Right ventricle myocardium superior (tissue), 1 donor: ENCODE results near the gene PRMT3. TPM values are rescaled to one million over a fixed set of nuclear protein-coding genes. Genes with fewer than 3 reads are reported as not detected.
"Not testable (repeated sequence)": the region's sequence is repeated elsewhere in the genome, so short reads cannot be mapped to it uniquely, and the experiment has no call there.

Experiments
- ATAC-seq: fragments of 200-7000 bp; cut with Tn5 transposase; one replicate; pipeline ENCODE4 v1.9.1; 2020; ENCODE audit warnings: mild to moderate bottlenecking; ENCODE audit not compliant: poor library complexity
- DNase-seq: peaks from one replicate; pipeline ENCODE4 v3.0.0-alpha.2; 2020
- intact Hi-C: fragments of 100-400 bp; cut with DNase I; formaldehyde crosslinking; loops from one replicate; pipeline ENCODE4 v1.11.2; 2022
- total RNA-seq: library from RNA; stranded (reverse); fragmentation: NEBNext Ultra II Directional; extraction: Animal tissue kit (Norgen Biotek cat#: 25700); gene quantifications from one replicate; pipeline ENCODE4 v1.2.1, GENCODE V29; 2021
- donor health status: DM: no; HTN: yes; CAD: no; lungs with severe emphysema.

Gene PRMT3
- total RNA-seq, 1 donor from 2014 or later: 13.3 TPM

DNA sequence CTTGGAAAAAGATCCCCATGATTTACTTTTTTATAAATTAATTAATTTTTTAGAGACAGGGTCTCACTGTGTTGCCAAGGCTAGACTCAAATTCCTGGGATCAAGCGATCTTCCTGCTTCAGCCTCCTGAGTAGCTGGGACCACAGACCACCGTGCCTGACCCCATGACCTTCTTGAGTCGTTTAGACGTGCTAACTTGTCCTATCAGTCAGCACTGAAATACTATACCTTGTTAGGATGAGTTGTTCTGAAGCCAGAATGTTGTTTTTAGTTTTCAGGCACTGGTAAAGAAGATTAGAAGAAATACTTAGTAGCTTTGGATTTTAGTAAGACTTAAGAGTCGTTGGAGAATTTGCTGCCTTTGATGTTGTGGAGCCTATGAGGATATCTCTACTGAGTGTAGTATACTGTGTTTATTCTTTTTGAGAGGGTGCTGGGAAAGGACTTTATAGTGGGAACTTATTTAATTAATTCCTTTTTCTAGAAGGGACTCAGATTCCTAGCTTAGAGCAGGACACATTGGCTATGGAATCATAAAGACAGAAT lies 15.4 kb upstream of the PRMT3 start:
- no peak for ATAC-seq
- intact Hi-C loops: no loop called here
- DNase-seq: no peak

DNA sequence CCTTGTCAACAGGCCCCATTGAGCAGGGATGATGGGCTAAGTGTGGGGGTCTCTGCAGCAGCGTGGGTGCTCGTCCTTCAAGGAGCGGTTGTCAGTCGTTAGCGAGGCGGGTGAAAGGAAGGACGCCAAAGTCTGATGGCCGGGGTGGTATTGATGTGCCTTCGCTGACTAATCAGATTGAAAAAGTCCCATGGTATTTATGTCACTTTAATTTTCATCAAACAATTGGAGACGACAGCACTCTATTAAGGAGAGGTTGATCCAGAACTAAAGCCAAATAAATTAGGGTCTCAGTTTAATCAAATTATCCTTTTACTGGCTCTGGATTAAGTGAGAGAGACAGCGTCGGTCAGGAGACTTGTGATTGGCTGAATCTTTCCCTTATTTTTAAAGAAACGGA lies 14.4 kb upstream of the PRMT3 start:
- no peak for DNase-seq
- ATAC-seq: no peak
- intact Hi-C loops: no loop called here

DNA sequence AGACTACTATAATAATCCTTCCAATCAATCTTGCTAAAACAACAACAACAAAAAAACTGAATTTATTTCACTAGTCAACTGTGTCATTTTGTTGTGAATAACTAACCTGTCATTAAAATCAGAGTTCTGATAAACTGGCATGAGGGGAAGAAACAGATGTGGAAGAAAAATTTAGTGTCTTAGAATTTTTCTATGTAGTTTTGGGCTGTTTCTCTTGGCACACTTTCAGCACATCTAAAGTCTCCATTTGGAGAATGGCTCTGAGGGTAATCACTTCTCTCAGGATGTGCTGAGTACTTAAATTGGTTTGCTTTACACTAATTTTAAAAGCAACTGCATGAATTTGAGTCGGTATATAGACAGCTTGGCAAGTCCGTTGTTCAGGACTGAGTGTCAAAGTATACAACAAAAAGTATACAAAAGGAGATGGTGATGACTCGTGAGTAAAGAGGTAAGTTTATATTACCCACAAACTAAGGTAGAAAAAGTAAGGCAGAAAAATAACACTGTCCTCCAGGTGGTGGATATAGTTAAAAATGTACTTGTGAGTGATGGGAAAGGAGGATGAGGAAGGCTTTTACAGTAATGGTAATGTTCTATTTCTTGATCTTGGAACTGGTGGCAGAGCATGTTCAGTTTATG lies 13.8 kb upstream of the PRMT3 start:
- ATAC-seq: no peak
- DNase-seq: no peak

DNA sequence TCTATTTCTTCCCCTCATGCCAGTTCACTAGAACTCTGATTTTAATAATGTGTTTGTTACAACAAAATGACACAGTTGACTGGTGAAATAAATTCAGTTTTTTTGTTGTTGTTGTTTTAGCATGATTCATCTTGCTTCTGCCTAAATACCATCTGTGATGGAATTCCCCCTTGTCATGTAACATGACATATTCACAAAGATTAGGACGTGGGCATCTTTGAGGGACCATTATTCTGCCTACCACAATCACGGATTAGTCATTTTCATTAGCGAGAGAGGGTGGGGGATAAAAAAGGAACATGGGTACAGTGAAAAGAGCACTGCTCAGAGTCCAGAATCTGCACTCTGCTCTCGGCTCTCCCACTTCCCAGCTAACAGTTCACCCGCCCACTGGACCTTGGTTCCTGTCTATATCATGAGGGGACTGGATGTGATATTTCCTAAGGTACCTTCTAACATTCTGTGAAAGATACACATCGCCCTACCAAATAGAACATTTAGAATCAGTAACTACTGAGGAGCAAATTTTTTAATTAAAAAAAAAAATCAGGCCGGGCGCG lies 12.7 kb upstream of the PRMT3 start:
- ATAC-seq: no peak
- intact Hi-C loops: no loop called here

More for the DNA sequence above, 13.8 kb upstream of the PRMT3 start:
- intact Hi-C loops: no loop called here

DNA sequence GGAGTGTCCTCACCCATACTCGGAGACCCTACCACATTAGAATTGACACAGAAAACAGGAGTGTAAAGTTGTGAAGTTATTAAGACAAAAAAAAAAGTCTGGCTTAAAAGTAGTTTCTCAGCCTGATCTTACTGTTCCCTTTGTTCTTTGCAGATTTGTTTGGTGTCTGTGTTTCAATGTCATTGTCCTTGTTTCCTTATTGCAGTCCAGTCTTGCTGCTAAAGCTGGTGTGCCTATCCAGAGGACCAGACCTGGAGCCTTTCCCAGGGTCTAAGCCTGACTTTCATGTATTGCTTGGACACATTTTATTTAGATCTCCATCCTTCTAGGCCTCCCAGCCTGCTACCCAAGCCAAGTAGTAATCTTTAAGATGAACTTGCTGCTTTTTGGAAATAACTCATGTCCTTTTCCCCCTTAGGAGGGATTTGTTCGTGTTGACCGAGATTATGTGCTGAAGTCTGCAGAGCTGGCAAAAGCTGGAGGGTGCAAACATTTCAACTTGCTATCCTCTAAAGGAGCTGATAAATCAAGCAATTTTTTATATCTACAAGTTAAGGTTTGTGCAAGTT lies 11.3 kb upstream of the PRMT3 start:
- DNase-seq (no peak), ATAC-seq (no peak)
- intact Hi-C loops: no loop called here

More for the DNA sequence above, 12.7 kb upstream of the PRMT3 start:
- no peak for DNase-seq

DNA sequence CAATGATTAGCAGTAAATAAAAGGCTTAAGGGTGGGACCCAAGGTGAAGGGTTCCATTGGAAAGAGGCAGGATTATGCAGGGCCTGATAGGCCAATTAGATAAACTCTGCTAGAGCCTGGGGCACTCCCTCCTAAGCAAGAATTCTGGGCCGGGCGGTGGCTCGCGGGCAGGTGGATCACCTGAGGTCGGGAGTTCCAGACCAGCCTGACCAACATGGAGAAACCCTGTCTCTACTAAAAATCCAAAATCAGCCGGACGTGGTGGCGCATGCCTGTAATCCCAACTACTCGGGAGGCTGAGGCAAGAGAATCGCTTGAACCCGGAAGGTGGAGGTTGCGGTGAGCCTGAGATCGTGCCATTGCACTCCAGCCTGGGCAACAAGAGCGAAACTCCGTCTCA lies 1.5 kb upstream of the PRMT3 start:
- intact Hi-C loops: loop anchor here (5.0 kb wide), 1 partner anchor 226 kb away; no protein-coding TSS in a partner anchor

DNA sequence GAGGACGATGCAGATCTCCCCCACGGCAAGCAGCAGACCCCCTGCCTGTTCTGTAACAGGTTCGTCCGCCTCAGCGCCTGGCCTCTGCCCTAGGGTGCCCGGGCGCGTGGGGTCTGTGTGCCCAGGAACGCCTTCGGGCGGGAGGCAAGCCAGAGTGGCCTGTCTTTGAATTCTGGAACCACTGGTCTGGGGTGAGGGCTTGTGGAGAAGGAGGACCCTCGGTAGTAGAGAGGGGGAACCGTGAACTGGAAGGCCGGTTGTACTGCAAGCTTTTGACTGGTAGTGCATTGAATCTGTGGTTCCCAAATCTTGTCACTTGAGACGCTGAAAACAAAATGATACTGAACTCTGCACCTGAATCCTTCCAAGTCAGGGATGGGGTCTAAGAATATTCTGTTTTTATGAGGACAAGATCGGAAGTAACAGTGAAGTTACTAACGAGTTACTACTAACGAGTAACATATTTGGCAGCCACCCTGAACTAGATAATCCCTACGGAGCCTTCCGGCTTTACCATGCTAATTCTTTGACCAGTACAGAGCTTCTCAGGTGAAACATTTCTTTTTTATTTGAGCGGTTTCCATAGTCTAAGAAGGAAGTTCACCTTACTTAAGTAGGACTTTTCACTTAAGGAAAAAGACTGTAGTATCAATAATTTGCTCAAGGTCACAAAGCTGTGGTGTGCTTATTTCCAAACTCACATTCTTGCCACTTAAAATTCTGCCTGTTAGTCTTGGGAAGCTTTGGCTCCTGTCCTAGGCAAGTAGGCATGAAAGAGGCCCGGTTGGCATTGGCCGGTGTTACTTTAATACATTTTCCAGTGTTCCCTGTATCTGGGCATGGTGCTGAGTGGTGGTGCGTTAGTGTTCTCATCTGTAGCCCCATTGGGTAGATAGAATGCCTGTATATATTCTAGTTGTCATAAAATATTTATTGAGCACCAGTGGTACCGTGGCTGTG lies 860 bp downstream of the PRMT3 start:
- no peak for DNase-seq
- ATAC-seq: peak; percentile 13
- intact Hi-C loops: loop anchor here (5.0 kb wide), 1 partner anchor 224 kb away; no protein-coding TSS in a partner anchor

More for the DNA sequence above, 1.5 kb upstream of the PRMT3 start:
- DNase-seq, ATAC-seq: not testable (repeated sequence)

DNA sequence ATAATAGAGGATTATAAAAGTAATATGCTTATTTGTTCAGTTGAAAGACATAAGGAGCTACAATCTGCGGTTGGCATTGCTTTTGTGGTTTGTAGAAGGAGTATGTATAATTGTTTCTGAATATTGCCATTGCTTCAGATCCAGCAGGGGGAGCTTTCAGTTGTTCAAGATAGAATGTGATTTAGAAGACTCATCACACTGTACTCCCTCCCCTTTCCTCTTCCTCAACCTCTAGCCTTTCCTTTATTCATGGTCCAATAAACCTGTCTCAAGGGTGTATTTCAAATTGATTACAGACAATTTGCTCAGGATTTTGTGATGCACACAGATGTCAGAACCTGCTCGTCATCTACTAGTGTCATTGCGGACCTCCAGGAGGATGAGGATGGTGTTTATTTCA lies 9.8 kb downstream of the PRMT3 start:
- DNase-seq (no peak), ATAC-seq (no peak)
- intact Hi-C loops: no loop called here

DNA sequence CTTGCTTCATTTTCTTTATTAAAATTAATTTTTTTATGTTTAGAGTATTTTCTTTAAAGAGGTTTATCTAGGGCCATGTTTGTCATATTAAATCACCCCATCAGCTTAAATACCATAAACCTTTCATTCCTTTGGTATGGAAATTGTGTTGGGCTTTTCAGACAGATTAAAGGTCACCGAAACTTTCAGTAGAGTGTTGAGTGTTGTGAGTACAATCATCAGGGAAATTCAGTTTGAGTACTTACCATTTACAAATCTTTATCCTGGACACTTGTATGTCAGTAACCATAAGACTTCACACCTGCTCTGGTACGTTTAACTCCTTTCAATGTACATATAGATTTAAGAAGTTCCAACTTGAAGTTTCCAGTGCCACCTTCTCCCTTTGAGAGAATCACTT lies 12.0 kb downstream of the PRMT3 start:
- intact Hi-C loops: no loop called here
- DNase-seq: no peak
- ATAC-seq: no peak

DNA sequence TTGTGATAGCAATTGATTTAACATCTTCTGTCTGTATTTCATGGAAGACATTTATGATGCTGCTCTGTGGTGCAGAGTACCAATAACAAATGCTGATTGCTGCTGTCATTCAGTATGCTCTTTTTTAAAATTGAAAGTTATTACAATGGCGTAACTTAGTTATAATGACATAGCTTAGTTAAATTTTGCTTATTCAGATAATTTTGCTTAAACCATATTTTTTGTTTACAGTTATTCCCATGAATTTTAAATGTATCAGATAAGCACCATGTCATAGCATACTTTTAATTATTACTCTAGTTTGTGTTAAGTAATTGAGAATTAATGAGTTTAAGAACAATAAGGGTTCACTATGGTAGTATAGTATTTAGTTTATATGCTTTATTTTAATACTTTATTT lies 15.5 kb downstream of the PRMT3 start:
- ATAC-seq (no peak), DNase-seq (no peak)
- intact Hi-C loops: no loop called here

DNA sequence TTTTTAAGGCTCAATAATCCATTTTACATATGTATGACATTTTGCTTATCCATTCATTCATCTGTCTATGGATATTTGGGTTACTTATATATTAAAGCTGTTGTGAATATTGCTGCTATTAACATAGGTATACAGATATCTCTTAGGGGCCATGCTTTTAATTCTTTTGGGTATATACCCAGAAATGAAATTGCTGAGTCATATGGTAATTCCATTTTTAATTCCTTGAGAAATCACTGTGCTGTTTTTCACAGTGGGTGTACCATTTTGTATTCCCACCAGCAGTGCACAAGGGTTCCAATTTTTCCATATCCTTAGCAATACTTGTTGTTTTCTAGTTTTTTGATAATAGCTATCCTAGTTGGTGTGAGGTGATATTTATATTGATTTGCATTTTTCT lies 19.0 kb downstream of the PRMT3 start:
- ATAC-seq (no peak), DNase-seq (no peak)
- intact Hi-C loops: no loop called here

DNA sequence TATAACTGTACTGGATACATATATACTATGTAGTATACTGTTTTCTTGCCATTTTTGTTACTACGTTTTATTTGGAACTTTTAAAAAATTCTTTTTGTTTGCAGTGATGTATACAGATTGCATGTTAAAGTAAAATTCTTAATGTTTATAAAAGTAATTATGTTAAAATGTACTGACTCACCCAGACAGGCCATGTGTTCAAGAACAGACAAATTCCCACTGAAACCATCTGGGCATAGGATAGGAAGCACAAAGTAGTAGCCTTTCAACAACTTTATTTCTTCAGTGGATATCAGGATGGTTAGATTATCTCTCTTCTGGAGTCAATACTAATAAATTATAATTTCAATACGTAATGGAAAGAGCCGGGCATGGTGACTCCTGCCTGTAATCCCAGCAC lies 19.8 kb downstream of the PRMT3 start:
- ATAC-seq (no peak), DNase-seq (no peak)
- intact Hi-C loops: no loop called here

DNA sequence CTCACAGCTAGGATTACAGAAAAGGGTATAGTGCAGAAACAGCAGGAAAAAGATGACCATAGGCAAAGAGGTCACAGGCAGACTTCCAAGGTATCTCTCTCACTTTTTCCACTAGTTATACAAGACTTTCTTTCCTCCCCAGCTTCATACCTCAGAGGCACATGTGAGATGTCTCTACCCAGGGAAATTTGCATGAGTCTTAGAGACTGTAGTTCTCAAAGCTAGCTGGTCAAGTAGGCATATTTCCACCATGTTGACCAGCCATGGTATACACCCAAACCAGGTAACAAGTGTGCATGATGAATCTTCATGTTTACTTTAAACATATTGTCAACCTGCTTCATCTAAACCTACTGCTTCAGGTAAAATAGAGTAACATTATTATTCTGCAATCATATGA lies 27.9 kb downstream of the PRMT3 start:
- DNase-seq (no peak), ATAC-seq (no peak)
- intact Hi-C loops: no loop called here

DNA sequence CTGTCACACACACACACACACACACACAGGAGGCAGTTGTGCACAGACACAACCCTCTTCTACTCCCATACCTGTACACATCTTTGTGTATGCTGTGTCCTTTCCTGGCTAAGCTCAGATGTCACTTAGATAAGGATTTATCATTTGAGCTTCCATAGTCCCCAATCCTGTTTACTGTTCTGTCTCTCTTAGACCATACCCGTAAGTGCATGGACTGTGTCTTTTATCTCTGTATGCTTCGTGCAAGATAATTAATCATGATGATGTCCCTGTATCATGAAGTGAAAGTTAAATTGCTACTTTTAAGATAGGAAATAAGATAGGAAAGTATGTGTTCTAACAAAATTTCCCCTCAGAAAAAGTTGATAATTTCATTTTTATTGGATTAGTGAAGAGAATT lies 30.3 kb downstream of the PRMT3 start:
- no peak for ATAC-seq

DNA sequence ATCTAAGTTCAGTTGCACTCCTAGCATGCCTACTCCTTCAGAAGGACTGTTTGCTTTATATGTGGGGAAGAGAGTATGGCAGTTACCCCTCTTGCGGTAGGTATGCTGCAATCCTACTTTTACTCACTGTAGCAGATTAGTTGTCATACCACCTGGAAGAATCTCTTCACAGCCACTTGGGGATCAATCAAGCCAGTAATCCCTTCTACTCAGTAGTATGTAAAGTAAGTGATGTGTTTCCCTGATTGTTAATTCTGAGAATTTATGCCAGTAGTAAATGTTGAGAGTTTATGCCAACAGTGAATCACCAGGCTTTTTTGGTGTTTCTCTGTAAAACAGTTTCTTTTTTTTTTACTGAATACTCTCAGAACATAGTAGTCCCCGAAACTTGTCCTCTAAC lies 34.4 kb downstream of the PRMT3 start:
- intact Hi-C loops: no loop called here
- ATAC-seq: no peak
- no peak for DNase-seq

More for the DNA sequence above, 30.3 kb downstream of the PRMT3 start:
- no peak for DNase-seq
- intact Hi-C loops: no loop called here

DNA sequence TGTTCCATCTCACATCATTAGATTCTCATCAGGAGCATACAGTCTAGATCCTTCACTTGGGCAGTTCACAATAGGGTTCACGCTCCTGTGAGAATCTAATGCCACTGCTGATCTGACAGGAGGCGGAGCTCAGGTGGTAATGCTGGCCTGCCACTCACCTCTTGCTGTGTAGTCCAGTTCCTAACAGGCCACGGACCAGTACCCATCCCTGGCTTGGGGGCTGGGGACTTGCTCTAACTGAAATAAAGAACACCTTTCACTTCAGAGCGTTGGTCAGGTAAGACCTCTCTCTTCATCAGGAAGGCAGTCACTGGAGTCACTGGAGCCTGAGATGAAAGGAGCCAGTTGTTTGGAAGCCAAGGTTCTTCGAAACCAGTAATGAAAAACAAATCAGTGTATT lies 41.7 kb downstream of the PRMT3 start:
- DNase-seq: no peak
- intact Hi-C loops: no loop called here
- ATAC-seq: no peak

DNA sequence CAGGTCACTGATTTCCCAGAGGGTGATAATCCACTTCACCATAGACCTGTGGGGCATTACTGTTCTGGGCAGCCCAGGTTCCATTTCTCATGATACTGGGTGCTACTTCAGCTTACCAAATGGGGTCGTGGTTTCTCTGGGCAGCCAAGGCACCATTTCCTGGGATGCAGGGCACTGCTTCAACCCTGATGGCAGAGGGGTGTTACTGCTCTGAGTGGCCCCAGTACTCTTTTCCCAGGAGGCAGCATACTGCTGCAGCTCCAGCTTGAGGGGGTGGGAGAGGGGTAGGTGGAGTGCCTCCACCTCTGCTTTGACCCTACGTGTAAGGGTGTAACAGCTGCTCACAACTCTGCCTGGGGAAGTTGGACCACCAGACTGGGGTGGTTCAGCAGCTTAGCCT lies 51.1 kb downstream of the PRMT3 start:
- intact Hi-C loops: no loop called here
- ATAC-seq (no peak), DNase-seq (no peak)

DNA sequence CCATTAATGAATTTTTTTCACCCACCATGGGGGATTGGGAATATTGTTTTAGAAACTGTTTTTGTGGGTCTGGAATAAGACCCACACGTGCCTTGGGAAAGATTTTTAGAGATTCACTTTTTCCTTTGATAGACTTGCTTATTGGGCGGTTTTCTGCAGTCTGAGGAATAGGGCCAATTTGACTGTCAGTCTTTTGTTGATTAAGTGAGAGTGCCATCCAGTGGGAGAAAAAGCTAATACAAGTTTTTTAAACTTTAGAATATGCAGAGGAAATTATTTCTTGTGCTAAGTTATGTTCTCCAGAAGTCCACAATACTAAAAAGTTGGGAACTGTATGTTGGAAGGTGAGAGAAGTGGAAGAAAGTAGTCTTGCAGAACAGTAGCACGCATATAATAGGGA lies 56.1 kb downstream of the PRMT3 start:
- no peak for DNase-seq
- intact Hi-C loops: no loop called here
- ATAC-seq: no peak

DNA sequence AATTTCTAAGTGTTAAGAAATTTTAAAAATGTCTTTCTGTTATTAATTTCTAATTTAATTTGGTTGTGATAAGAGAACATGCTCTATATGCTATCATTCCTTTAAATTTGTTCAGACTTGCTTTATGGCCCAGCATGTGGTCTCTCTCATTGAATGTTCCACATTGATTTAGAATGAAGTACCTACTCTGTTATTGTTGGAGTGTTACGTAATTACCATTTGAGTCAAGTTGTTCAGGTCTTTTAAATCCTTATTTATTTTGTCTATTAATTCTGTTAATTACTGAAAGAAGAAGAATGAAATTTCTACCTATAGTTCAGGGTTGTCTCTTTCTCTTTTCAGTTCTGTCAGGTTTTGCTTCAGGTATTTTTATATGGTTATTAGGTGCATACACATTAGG lies 57.0 kb downstream of the PRMT3 start:
- intact Hi-C loops: no loop called here
- ATAC-seq (no peak), DNase-seq (no peak)
